Effector memory CD4-positive, alpha-beta T cell (primary cell): ENCODE data around the gene KCNMB1.

Experiments used
- DNase-seq, 3 donors: peaks; one replicate each; pipeline ENCODE4 v3.0.0-alpha.2; 2020
- H3K27ac ChIP-seq: 2 replicates; pipeline ENCODE4 v1.7.0; 2013; ENCODE audit warnings: mild to moderate bottlenecking, low read length, moderate library complexity; ENCODE audit not compliant: insufficient read depth, poor library complexity, severe bottlenecking
- H3K27me3 ChIP-seq: replicated peaks from 2 replicates; pipeline ENCODE4 v1.7.0; 2013; ENCODE audit warnings: mild to moderate bottlenecking, low read length; ENCODE audit not compliant: insufficient read depth, control insufficient read depth, poor library complexity, severe bottlenecking
- H3K36me3 ChIP-seq: 2 replicates; pipeline ENCODE4 v1.7.0; 2013; ENCODE audit warnings: mild to moderate bottlenecking, low read length, moderate library complexity; ENCODE audit not compliant: control insufficient read depth, insufficient read depth
- H3K4me1 ChIP-seq: 2 replicates; pipeline ENCODE4 v1.7.0; 2013; ENCODE audit warnings: low read length, mild to moderate bottlenecking; ENCODE audit not compliant: control insufficient read depth, insufficient read depth, poor library complexity, severe bottlenecking
- H3K4me3 ChIP-seq: 2 replicates; pipeline ENCODE4 v1.7.0; 2013; ENCODE audit warnings: low read length, low read depth, mild to moderate bottlenecking; ENCODE audit not compliant: insufficient read depth, poor library complexity, severe bottlenecking
- H3K9me3 ChIP-seq: 2 replicates; pipeline ENCODE4 v1.7.0; 2013; ENCODE audit warnings: mild to moderate bottlenecking, low read length, moderate library complexity; ENCODE audit not compliant: control insufficient read depth
- total RNA-seq, 3 donors: gene quantifications; one replicate each; lab custom pipeline; 2026; lab: John Stamatoyannopoulos, UW

The KCNMB1 gene
- total RNA-seq: 0 reads per million in 3 donors

- H3K27ac ChIP-seq: no peak within 1 kb of the TSS
- no peak for DNase-seq
- H3K36me3 ChIP-seq: no peaks in the 10 kb centered on the region
- H3K4me3 ChIP-seq: no peak within 1 kb of the TSS
- H3K27me3 ChIP-seq: peaks cover 4% of the 10 kb centered on the region
- no peaks in the 10 kb centered on the region for H3K9me3 ChIP-seq
- H3K4me1 ChIP-seq: peaks cover 5% of the 10 kb centered on the region
Measured at GRCh38 chr5:170388818-170389549, at the start of gene KCNMB1. Gene KCNMB1 (minus strand): TSS chr5:170389367. CDS start chr5:170385447, 3,920 bp downstream.

DNA sequence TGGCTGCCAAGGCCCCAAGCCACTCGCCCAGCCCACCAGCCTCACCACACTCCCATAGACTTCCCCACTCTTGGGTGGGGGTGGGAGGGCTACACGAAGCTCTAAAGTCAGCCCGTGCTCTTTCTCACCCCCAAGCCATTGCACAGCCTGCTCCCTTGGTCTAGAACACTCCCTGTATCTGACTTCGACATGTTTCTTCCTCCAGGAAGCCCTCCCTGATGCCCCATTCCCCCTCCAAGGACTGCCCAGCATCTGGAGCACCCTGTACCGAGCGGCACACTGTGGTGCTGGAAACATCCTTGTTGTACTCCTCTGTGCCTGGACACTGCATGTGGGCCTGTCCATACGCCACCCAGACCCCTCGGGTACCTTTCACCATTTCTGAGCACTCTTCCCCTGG is 49.4 kb upstream of the KCNMB1 start:
- Histone ChIP-seq H3K27ac (no peak overlapping the region), H3K27me3 (no peaks in the 10 kb centered on the region), H3K4me3 (no peak overlapping the region), H3K36me3 (no peaks in the 10 kb centered on the region), H3K9me3 (no peaks in the 10 kb centered on the region), H3K4me1 (no peaks in the 10 kb centered on the region)
- no peak for DNase-seq

DNA sequence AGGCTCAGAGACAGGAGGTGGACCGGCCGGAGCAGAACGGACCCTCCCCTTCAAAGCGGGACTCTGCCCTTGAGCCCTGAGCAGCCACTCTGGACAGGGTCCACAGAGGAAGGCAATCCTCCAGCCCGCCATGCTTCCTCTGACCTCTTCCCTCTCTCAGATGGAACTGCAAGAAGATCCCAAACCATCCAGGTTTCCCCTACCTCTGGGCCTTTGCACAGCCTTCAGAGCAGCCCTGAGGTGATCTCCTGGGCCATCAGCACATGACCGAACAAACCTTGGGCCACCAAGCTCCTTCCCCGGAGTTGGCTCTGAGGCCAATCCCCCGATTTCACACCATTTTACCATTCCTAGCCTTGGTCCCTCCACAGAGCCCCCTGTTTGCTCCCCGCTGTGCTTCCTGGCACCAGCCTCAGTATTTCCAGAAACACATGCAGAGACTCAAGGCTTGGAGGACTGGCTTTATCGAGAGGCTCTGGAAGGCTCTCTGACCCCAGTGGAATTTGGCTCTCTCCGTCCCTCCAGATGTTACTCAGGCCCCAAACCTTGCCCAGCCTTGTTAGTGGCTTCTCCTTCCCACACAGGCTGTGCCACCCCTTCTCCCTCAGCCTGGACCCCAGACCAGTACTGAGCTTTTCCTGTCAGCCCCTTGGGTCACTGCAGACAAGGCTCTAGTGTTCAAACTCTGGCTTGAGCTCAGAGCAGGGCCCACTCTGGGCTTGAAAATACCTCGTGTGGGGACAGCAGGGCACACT is 48.6 kb upstream of the KCNMB1 start:
- no peak overlapping the region for H3K4me3 ChIP-seq
- H3K4me1 ChIP-seq: no peaks in the 10 kb centered on the region
- no peak for DNase-seq
- no peaks in the 10 kb centered on the region for H3K9me3 ChIP-seq
- no peaks in the 10 kb centered on the region for H3K27me3 ChIP-seq
- no peaks in the 10 kb centered on the region for H3K36me3 ChIP-seq
- no peak overlapping the region for H3K27ac ChIP-seq

GRCh38 chr5:170436335-170436734 is 47.2 kb upstream of the KCNMB1 start:
- no peaks in the 10 kb centered on the region for H3K36me3 ChIP-seq
- DNase-seq: no peak
- H3K9me3 ChIP-seq: no peaks in the 10 kb centered on the region
- H3K27me3 ChIP-seq: no peaks in the 10 kb centered on the region
- H3K4me3 ChIP-seq: no peak overlapping the region
- no peaks in the 10 kb centered on the region for H3K4me1 ChIP-seq
- no peak overlapping the region for H3K27ac ChIP-seq

- peak in 1 of 3 donors; percentile 26 for DNase-seq
- H3K27me3 ChIP-seq: no peaks in the 10 kb centered on the region
- H3K36me3 ChIP-seq: no peaks in the 10 kb centered on the region
- no peak overlapping the region for H3K4me3 ChIP-seq
- no peak overlapping the region for H3K27ac ChIP-seq
- H3K4me1 ChIP-seq: no peaks in the 10 kb centered on the region
- H3K9me3 ChIP-seq: no peaks in the 10 kb centered on the region
Measured at GRCh38 chr5:170434966-170435605, 45.9 kb upstream of the KCNMB1 start.

DNA sequence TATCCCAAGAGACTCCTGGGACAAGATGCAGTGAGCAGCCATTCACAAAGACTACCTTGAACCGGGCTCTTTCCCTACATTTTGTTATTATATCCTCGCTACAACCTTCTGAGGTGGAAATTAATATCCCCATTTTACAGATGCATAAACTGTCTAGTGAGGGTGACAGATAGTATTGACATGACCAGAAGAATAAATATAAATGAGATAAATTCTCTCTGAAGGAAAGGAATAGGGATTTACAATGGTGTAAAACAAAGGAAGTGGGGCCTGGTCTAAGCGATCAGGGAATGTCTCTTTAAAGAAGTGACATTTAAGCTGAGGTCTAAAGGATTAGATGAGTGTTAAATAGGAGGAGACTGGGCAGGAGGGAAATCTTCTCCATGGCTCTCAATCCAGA is 43.5 kb upstream of the KCNMB1 start:
- DNase-seq: no peak
- Histone ChIP-seq H3K4me3 (no peak overlapping the region), H3K27ac (no peak overlapping the region), H3K9me3 (no peaks in the 10 kb centered on the region), H3K4me1 (no peaks in the 10 kb centered on the region), H3K27me3 (no peaks in the 10 kb centered on the region), H3K36me3 (no peaks in the 10 kb centered on the region)

GRCh38 chr5:170431571-170431970 is 42.4 kb upstream of the KCNMB1 start:
- Histone ChIP-seq H3K27me3 (no peaks in the 10 kb centered on the region), H3K27ac (no peak overlapping the region), H3K4me1 (no peaks in the 10 kb centered on the region), H3K36me3 (no peaks in the 10 kb centered on the region), H3K9me3 (no peaks in the 10 kb centered on the region), H3K4me3 (no peak overlapping the region)
- DNase-seq: no peak

GRCh38 chr5:170430866-170431437 is 41.8 kb upstream of the KCNMB1 start:
- H3K9me3 ChIP-seq: no peaks in the 10 kb centered on the region
- H3K4me3 ChIP-seq: no peak overlapping the region
- H3K36me3 ChIP-seq: no peaks in the 10 kb centered on the region
- H3K4me1 ChIP-seq: no peaks in the 10 kb centered on the region
- no peak overlapping the region for H3K27ac ChIP-seq
- no peaks in the 10 kb centered on the region for H3K27me3 ChIP-seq
- no peak for DNase-seq

DNA sequence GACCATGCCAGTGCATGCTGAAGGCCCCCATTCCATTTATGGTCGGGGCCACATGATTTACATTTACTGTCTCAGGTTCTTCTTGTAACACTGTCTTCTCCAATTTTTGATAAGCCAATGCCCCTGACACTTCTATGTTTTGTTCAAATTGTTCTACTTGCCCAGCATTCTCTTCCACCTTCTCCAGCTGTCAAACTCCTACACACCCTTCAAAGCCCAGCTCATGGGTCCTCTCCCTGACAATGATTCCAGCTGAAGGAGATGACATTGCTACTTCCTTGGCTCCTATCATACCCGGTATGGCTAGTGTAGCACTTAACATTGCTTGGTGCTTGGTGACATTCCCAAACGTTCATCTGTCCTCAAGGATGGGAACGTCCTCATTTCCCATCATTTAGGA is 41.1 kb upstream of the KCNMB1 start:
- Histone ChIP-seq H3K4me1 (no peaks in the 10 kb centered on the region), H3K27ac (no peak overlapping the region), H3K4me3 (no peak overlapping the region), H3K27me3 (no peaks in the 10 kb centered on the region), H3K36me3 (no peaks in the 10 kb centered on the region), H3K9me3 (no peaks in the 10 kb centered on the region)
- DNase-seq: no peak
